NCI-H226 (cell line): ENCODE measurements around the gene SLMAP.

Source experiments
- DNase-seq: peaks from one replicate; pipeline ENCODE4 v3.0.0-alpha.2; 2015

SLMAP gene

DNA sequence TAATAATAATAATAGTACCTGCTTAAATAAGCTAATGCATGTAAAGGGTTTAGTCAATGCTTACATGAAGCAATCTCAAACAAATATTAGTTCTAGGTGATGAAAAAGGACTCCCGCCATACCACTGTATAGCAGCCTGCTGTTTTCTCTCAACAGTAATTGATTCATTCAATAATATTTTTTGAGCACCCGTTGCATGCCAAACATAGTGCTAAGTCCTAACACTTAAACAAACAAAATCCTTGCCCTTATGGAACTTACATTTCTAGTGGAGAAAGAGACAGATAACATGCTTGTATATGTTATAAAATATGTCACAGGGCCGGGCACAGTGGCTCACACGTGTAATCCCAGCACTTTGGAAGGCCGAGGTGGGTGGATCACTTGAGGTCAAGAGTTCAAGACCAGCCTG is 190.9 kb downstream of the SLMAP start:
- no peak for DNase-seq

DNA sequence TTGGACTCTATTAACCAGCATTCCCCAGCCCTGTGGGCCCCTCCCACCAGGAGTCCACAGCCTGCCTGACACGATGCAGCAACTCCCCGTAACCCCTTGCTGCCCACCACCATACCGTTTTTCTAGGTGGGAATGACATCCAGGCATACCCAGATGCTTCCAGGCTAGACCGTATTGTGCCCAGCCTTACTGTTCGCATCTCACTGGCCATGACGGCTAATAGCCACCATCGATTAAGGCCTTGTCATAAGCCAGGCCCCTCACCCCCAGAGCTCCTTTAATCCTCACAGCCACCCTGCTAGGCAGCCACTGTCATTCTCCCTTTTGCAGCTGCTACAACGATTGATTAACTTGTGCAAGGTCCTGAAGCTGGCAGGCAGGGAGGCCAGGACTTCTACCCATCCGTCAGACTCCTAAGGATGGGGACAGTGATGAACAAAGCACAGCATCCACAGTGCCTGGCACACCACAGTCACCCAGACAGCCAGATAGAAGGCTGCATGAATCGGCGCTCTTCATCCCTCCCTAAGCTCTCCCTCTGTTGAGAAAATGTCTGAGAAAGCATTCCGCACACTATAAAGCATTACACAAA is 192.1 kb downstream of the SLMAP start:
- no peak for DNase-seq

DNA sequence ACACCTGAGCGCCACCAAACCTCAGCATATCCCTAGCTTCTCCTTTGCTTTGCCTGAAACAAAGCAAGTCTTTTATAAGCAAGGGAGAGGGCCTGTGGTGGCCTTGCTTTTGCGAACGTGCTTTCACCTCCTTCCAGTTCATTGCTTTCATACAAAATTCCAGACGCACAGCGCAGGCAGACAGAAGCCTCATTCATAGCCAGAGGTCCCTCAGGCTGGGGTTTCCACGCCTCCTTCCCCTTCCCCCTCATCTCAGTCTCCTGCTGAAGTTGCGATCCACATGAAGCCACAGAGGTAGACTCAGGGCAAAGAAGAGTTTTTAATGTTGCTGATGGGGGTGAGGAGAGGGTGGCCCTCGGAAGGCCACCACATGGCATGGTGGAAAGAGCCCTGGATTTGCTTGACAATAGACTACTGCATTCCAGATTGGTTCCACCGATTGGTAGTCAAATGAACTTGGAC is 192.7 kb downstream of the SLMAP start:
- DNase-seq: no peak

DNA sequence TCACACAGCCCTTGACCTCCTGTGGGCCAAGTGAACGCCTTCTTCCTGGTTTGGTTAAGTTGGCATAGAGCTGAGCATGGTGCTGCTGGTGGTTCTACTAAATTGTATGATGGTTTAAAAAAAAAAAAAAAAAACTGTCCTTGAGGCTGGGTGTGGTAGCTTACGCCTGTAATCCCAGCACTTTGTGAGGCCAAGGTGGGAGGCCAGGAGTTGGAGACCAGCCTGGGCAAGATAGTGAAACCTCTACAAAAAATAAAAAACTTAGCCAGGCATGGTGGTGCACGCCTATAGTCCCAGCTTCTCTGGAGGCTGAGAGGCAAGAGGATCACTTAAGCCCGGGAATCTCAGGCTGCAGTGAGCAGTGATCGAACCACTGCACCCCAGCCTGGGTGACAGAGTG is 193.2 kb downstream of the SLMAP start:
- DNase-seq: no peak

DNA sequence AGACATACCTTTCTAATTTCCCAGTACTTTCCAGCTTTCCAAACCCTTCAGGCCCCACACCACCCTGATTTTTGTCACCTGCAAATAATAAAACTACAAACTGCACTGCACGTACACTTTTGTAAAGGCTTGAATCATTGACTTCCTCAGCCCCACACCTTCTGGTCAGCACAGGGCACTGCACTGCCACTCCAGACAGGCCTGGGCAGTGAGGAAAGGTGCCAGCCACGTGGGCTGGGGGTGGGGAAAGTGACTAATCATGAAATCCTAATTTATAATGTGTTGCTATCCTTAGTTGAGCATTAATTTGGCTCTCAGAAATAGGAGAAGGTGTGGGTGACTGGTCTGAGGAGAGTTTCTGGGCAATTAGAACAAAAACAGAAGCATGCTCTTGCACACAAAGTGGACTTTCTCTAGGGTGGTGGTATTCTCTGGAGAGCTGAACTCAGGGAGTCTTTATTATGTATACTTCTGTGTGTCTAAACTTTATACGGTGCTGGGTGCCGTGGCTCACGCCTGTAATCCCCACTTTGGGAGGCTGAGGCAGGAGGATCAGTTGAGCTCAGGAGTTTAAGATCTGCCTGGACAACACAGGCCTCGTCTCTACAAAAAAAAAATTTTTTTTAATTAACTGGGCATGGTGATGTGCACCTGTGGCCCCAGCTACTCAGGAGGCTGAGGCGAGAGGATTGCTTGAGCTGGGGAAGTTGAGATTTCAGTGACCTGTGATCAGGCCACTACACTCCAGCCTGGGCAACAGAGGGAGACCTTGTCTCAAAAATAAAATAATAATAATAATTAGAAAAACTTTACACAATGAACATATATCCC is 193.9 kb downstream of the SLMAP start:
- no peak for DNase-seq

DNA sequence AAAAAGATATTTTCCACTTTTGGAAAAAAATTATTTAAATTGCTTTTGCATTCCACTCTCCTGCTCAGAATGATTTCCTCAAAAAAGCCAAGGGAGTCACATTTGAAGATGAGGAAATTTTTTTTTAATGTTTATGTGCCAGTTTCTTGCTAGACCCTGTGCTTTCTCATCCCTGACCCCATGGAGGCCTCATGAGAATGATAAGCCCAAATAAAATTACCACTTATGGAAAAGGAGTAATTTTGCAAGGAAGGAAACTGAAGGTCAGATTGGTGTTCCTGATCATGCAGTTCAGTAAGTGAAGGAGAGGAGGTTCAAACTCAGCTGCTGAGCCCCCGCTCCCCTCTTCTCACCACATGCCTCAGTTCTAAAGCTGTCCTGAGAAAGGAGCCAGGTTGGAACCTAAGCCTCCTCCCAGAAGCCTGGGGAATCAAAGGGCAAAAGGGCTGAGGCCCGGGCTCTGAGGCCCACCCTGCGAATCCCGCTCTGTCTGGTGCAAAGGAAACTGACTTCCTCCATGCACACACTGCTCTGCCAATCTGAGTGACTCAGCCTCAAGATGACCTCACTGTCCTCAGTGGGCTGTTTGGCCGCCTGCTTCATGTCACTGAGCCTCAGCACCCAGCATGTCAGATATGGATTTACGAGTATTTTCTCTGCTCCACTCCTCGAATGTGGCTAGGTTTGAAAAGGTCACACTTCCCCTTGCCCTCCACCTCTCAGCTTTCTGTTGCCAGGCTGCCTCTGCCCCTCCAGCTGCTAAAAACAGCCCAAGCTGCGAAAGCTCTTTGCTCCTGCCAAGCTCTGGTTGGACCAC is 195.2 kb downstream of the SLMAP start:
- DNase-seq: peak; percentile 59

DNA sequence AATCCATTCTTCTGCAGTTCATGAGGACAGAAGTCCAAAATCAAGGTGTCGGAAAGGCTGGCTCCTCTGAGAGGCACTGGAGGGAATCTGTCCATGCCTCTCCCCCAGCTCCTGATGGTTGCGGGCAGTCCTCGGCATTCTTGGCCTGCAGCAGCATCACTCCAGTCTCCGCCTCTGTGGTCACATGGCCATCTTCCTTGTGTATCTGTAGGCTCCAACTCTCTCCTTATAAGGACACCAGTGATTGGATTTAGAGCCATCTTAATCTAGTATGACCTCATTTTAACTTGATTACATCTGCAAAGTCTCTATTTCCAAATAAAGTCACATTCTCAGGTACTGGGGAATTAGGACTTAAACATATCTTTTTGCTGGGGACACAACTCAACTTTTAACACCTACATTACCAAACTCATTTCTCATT is 196.1 kb downstream of the SLMAP start:
- DNase-seq: peak; percentile 46

DNA sequence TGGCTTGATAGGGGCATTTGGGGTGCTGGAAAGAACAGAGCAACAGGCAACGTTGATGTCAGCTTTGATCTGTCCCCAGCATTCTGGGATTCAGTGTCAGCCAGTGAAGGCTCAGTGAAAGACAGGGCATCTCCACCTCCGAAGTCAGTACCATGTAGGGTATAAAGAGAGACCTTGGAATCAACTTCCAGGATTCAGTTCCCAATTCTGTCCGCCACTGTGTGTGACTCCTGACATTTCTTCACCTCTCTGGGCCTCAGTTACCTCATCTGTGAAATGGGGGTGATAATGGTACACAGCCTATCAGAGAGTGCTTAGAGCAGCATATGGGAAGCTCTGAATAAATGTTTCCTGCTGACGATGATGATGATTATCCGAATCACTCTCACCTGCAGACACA is 196.5 kb downstream of the SLMAP start:
- no peak for DNase-seq

DNA sequence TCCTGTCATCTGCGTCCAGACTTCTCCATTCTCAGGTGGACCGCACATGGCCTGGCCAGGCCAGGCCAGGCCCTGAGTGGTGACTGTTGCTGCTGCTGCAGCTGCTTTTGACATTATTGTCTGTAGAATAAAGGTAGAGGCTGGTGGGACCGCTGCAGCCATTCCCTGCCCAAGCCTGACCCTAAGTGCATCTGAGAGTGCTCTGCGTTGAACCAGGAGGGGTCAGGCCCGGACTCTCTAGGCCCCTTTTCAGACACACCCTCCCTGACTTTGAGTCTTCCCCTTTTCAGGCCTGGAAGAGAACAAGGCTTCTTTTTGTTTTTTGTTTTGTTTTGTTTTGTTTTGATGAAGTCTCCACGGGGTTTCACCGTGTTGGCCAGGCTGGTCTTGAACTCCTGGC is 197.5 kb downstream of the SLMAP start:
- no peak for DNase-seq

DNA sequence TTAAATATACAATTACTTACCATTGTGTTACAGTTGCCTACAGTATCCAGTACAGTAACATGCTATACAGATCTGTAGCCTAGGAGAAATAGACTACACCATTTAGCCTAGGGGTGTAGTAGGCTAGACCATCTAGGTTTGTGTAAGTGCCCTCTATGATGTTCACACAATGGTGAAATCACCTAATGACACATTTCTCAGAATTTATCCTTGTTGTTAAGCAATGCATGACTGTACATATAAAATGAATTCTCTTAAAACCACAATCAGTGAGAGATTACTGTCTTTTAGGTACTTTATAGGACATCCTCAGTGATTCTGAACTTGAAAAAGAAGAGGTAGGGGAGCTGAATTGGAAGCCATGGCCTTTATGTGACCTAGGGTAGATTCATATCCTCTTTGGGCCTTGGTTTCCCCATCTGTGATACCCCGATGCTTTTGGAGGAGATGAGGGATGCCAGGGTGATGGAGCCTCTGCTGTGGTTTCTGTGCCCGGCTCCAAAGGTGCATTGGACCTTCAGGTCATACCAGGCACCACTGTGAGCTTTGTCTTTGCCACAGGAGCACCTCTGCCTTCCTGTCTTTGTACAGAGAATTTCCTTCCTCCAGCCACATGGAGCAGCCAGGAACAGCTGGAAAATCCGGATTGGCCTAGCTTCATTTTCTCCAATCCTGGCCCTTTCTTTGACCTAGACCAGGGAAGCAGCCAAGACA is 200.2 kb downstream of the SLMAP start:
- DNase-seq: peak; percentile 81

DNA sequence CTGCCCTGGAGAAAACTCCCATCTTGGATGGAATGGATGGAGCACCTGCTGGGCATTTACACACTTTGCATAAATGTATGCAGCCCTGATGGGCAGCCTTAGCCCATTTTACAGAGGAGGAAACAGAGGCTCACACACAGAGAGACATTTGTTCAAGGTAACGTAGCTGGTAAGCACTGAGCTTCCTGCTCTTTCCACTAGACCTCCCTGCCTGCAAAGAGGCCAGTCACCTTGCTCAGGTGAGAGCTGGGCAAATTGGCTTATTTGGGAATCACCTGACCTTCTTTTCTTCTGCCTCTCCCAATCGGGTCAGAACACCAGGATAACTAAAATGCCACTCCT is 200.7 kb downstream of the SLMAP start:
- DNase-seq: no peak

DNA sequence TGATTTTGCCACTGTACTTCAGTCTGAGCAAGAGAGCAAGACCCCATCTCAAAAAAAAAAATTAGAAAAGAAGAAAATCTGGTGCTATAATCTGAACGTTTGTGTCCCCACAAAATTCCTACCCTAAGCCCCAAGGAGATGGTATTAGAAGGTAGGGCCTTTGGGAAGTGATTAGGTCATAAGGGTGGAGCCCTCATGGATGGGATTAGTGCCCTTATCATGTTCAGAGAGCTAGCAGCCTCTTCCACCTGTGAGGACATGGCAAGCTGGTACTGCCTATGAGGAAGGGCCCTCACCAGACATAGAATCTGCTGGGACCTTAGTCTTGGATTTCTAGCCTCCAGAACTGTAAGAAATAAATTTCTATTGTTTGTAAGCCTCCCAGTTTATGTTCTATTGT is 201.7 kb downstream of the SLMAP start:
- DNase-seq: no peak

DNA sequence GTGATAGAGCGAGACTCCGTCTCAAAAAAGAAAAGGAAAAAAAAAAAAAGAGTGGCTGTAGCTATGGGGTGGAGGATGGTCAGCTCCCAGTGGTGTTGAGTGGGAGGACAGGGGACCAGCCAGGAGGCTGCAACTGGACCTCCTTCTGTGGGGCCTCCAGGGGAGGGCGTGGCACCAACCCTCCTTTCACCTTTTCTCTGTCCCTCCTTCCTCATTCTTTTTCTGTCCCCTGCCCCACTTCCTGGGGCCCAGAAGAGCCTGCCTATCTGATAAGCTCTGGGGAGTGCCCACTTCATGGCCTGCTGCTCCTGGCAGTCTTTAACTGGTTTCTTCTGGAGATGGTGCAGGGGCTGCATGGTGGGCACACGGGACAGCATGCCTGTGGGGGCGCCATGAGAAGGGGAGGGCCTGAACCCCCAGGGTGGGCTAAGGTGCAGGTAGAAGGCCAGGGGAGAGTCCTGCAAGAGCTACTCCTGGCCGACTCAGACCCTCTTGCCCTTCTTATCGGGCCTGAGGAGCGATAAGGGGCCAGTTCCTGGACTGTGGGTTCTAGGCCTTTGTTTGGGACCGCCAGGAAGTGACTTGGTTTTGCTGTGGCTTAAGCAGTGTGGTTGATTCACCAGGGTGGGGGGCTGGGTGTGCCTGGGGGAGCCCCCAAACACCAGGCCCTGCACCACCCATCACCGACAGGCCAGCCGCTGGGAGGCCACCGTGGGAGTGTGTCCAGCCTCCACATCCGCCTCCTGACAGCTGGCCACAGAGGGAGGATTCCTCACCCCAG is 202.7 kb downstream of the SLMAP start:
- DNase-seq: peak; percentile 56

DNA sequence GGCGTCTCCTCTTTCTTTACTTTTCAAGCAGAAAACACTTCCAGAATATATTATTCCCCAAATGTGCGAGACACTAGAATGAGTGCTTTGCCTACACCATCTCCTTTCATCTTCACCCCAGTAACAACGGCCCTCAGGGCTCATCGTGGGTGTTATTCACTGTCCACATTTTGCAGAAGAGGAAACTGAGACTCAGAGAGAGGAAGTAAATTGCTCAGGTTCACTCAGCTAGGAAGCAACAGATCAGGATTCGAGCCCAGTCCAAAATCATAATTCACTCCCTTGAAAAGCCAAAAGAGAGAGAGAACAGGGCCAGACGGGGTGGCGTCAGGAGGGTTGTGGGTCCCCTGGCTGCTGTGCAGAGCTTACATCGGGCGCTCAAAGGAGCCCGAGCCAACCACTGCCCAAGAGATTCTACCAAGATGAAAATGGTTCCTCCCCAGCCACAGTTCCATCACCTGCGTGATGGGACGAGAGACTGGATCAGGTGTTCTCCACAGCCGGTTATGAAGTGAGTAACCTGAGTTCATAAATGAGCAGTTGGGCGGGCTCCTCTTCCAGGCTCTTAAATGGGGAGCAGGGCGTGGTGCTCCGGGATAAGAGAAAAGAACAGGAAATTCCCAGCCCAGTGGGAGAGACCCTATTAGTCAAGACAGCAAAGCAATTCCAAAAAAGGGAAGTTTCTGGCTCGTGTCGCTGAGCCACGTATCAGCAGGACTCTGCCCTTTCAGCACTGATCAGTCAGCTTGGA is 203.5 kb downstream of the SLMAP start:
- DNase-seq: peak; percentile 59

DNA sequence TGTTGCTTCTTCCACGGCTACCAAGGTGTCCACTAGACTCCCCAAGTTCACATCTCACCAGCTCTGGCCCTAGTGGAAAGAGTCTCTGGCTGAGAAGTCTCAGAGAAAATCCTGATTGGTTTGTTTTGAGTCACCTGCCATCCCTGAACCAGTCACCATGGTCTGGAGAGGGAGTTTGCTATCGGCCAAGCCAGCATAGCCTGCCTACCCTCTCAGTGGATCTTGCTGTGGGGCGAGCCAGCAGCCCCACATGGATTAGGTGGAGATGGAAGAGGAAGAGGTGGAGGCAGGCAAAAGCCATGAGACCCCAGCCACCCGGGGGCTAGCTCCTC is 204.0 kb downstream of the SLMAP start:
- DNase-seq: no peak

DNA sequence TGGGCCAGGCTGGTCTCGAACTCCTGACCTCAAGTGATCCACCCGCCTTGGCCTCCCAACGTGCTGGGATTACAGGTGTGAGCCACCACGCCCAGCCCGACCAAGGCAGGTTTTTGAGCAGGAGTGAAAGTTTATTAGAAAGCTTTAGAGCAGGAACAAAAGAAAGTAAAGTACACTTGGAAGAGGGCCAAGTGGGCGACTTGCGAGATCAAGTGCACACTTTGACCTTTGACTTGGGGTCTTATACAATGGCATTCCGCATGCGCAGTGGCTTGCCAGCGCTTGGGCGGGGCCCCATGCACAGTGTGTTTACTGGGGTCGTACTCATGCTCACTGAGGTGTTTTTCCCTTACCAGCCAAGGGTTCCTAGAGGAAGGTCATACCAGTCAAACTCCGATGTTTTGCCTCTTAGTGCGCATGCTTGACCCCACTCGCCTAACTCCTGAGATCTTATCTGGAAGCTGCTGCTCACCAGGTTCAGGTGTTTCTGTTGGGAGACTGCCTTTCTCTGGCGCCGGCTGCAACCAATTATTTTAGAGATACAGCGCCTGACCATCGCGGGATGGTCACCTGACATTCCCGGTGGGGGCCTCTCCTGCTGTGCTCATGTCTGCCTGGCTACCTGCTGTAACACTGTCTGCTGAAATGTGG is 205.2 kb downstream of the SLMAP start:
- DNase-seq: no peak

DNA sequence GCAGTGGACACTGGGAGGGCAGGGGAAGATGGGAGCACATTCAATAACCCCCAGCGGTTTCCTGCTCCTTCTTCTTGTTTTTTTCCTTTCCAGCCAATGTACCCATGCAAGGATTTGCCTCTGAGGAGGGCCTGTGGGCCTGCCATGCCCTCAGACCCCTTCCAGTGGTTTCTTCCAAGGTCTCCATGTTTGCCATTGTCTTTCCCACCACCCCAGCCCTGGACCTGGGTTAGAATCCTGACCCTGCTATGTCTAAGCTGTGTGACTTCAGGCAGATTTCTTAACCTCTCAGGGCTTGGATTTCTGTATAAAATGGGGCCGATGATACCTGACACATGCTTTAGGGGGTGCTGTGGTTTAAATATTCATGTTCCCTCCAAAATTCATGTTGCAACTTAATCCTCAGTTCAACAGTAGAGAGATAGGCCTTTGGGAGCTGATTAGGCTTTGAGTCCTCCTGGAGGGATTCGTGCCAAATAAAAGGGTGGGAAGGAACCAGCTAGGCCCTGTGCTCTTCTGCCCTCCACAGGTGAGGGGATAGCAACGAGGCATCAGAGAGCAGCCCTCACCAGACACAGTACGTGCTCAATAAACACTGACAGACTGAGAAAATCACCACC is 205.8 kb downstream of the SLMAP start:
- peak; percentile 60 for DNase-seq

DNA sequence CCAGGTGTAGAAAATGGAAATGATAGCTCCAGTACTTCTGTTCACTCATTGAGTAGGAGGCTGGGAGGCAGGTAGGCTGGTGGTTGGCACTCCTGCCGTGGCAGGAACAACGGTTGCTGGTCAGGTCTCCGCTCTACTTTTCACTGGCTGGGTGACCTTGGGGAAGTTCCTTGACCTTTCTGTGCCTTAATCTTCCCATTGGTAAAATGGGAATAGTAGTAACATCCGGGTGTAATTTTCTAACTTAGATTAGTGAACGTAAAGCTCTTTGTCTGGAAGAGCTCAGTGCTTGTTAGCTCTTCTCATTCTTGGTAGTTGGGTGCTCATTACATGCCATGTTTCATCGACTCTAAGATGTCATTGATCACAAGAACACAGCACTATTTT is 206.3 kb downstream of the SLMAP start:
- DNase-seq: no peak

DNA sequence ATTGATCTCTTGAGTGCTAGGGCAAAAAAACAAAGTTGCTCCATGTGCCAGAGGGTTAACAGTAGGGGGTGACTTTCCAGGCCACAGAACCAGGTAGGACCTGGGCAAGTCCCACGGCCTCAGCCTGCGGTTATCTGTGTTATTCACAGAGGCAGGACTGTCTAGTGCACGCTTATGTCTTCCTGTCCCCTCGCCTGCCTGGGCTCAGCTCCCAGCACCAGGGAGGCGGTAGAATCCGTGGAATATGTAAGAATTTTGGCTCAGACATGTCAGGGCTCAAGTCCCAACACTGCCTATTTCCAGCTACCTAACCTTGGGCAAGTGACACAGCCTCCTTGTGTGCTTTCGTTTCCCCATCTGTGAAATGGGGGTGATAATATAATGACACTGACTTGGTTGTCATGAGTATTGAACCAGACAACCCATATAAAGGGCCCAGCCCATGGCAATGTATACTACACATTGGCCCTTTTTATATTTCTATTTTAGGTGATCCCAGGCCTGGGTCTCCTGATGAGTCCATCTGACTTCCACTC is 207.8 kb downstream of the SLMAP start:
- peak; percentile 1 for DNase-seq

DNA sequence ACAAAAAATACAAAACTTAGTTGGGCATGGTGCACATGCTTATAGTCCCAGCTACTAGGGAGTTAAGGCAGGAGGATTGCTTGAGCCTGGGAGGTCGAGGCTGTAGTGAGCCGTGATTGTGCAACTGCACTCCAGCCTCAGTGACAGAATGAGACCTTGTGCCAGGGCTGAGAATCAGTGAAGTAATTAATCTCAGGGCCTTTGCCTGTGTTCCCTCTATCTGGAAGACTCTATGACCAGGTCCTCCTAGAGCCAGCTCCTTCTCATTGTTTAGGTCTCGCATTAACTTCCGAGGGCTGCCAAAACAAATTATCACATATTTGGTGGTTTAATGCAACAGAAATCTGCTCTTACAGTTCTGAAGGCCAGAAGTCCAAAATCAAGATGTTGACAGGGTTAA is 210.7 kb downstream of the SLMAP start:
- no peak for DNase-seq
